B cell (primary cell): ENCODE results near the gene B4GALT5. TPM values are rescaled to one million over a fixed set of nuclear protein-coding genes. Genes with fewer than 3 reads are reported as not detected.

ENCODE experiments used
- ATAC-seq: fragments of 200-7000 bp; cut with Tn5 transposase; one replicate; pipeline ENCODE4 v1.10.0; 2021; ENCODE audit warnings: low read depth, mild to moderate bottlenecking, moderate number of reproducible peaks, moderate library complexity
- CTCF ChIA-PET: fragments of 350-600 bp; sonication (Branson Sonifier 250); formaldehyde crosslinking; loops from one replicate; lab custom pipeline; 2021; ENCODE audit warnings: antibody characterized with exemption, inconsistent platforms; lab: Charles Lee
- POLR2A ChIA-PET: fragments of 350-600 bp; sonication (Branson Sonifier 250); formaldehyde crosslinking; loops from one replicate; lab custom pipeline; 2021; ENCODE audit warnings: antibody characterized with exemption; lab: Charles Lee
- DNase-seq: peaks from one replicate; pipeline ENCODE4 v3.0.0; 2013
- H2AFZ ChIP-seq: 2 replicates; pipeline ENCODE4 v1.6.1; 2012; ENCODE audit warnings: mild to moderate bottlenecking, low read depth, low read length; ENCODE audit not compliant: insufficient read depth, poor library complexity, severe bottlenecking
- H3K27ac ChIP-seq, 2 donors: 1 replicate in 1 of 2; 2 replicates in 1 of 2; pipeline ENCODE4 v1.5.1; 2012 to 2013; ENCODE audit warnings: low read length in 2 of 2, mild to moderate bottlenecking in 2 of 2, moderate library complexity in 1 of 2
- H3K27me3 ChIP-seq, 4 experiments: fragments of 200-600 bp in 1 of 4; sonication (generic) in 1 of 4; replicated peaks in 1 of 4; 1 replicate in 2 of 4; 2 replicates in 2 of 4; pipeline versions ENCODE4 v1.6.1 to v1.7.0; 2013 to 2016; ENCODE audit warnings: low read length in 3 of 4, mild to moderate bottlenecking in 2 of 4, mixed read lengths in 1 of 4, moderate library complexity in 1 of 4; ENCODE audit not compliant: insufficient read depth in 4 of 4, control insufficient read depth in 3 of 4; ENCODE audit errors: control extremely low read depth in 1 of 4
- H3K36me3 ChIP-seq, 2 experiments: replicated peaks in 1 of 2; 1 replicate in 1 of 2; 2 replicates in 1 of 2; pipeline versions ENCODE4 v1.6.1 to v1.7.1; 2013; ENCODE audit warnings: low read length in 1 of 2; ENCODE audit not compliant: insufficient read depth in 2 of 2, control insufficient read depth in 1 of 2; ENCODE audit errors: control extremely low read depth in 1 of 2, extremely low read depth in 1 of 2
- H3K4me1 ChIP-seq, 2 donors: fragments of 200-600 bp in 1 of 2; sonication (generic) in 1 of 2; 1 replicate in 1 of 2; 2 replicates in 1 of 2; pipeline versions ENCODE4 v1.5.1 to v1.6.1; 2013 to 2017; ENCODE audit warnings: low read length in 2 of 2; ENCODE audit not compliant: control insufficient read depth in 2 of 2, insufficient read depth in 2 of 2
- H3K4me2 ChIP-seq: replicated peaks from 2 replicates; pipeline ENCODE3; 2012; ENCODE audit warnings: mild to moderate bottlenecking, low read depth, low read length; ENCODE audit not compliant: poor library complexity, severe bottlenecking
- H3K4me3 ChIP-seq, 5 experiments: fragments of 200-600 bp in 1 of 5; sonication (generic) in 1 of 5; 1 replicate in 3 of 5; 2 replicates in 2 of 5; pipeline versions ENCODE4 v1.5.1 to v1.7.0; 2011 to 2016; ENCODE audit warnings: low read length in 4 of 5, mild to moderate bottlenecking in 4 of 5, low read depth in 2 of 5, control low read depth in 1 of 5, moderate library complexity in 1 of 5; ENCODE audit not compliant: insufficient read depth in 1 of 5; ENCODE audit errors: control extremely low read depth in 1 of 5, extremely low read depth in 1 of 5
- H3K79me2 ChIP-seq: fragments of 200-600 bp; sonication (generic); one replicate; pipeline ENCODE4 v1.6.0; 2016; ENCODE audit warnings: low read length; ENCODE audit not compliant: control insufficient read depth, insufficient read depth
- H3K9ac ChIP-seq: fragments of 200-600 bp; sonication (generic); 2 replicates; pipeline ENCODE4 v1.6.1; 2017; ENCODE audit warnings: mild to moderate bottlenecking, low read length, moderate library complexity
- H3K9me3 ChIP-seq, 3 donors: one replicate each; pipeline versions ENCODE4 v1.6.1 to v1.7.1; 2013; ENCODE audit warnings: low read length in 2 of 3; ENCODE audit not compliant: control insufficient read depth in 2 of 3, insufficient read depth in 1 of 3; ENCODE audit errors: control extremely low read depth in 1 of 3
- H4K20me1 ChIP-seq: 2 replicates; pipeline ENCODE4 v1.6.0; 2012; ENCODE audit warnings: mild to moderate bottlenecking, low read length; ENCODE audit not compliant: insufficient read depth, control insufficient read depth, poor library complexity, severe bottlenecking
- H3K27ac Mint-ChIP-seq: one replicate; pipeline ENCODE4 v1.8.0; 2021; ENCODE audit warnings: mixed read lengths
- H3K27me3 Mint-ChIP-seq: one replicate; pipeline ENCODE4 v1.8.0; 2021; ENCODE audit warnings: mixed read lengths
- H3K4me1 Mint-ChIP-seq: one replicate; pipeline ENCODE4 v1.8.0; 2021; ENCODE audit warnings: mixed read lengths
- H3K4me3 Mint-ChIP-seq: one replicate; pipeline ENCODE4 v1.8.0; 2021; ENCODE audit warnings: mixed read lengths
- H3K9me3 Mint-ChIP-seq: one replicate; pipeline ENCODE4 v1.8.0; 2022; ENCODE audit warnings: mixed read lengths; ENCODE audit not compliant: insufficient read depth
- CTCF ChIP-seq: fragments of 200-600 bp; IDR thresholded peaks from one replicate; pipeline ENCODE4 v1.8.0; 2022; ENCODE audit warnings: antibody characterized with exemption, mild to moderate bottlenecking
- EZH2 ChIP-seq: IDR thresholded peaks from 2 replicates; pipeline ENCODE4 v1.6.1; 2012; ENCODE audit warnings: borderline replicate concordance, low read depth, mild to moderate bottlenecking, moderate library complexity, low read length; ENCODE audit not compliant: insufficient read depth, poor library complexity, severe bottlenecking
- WGBS: methylation state at CpG from one replicate; pipeline ENCODE4 v1.1.5; 2013; ENCODE audit warnings: missing lambda C conversion rate; ENCODE audit not compliant: insufficient coverage; 5-methylcytosine and 5-hydroxymethylcytosine counted together
- intact Hi-C: fragments of 100-400 bp; cut with micrococcal nuclease; formaldehyde crosslinking; loops from one replicate; pipeline ENCODE4 v1.10.0; 2022
- polyA plus RNA-seq: library from polyadenylated mRNA; depleted of rRNA; stranded (reverse); fragments of >200 nt; gene quantifications from 2 replicates; pipeline ENCODE4 v1.2.3, GENCODE V29; 2012
- total RNA-seq, 2 donors: library from RNA; stranded (reverse); fragments of 120-200 nt in 1 of 2; gene quantifications; 1 replicate in 1 of 2; 2 replicates in 1 of 2; pipeline versions ENCODE4 v1.2.3 to v1.2.4, GENCODE V29; 2013 to 2022

Gene B4GALT5
- total and polyA plus RNA-seq, 2 donors (not counting 1 experiment from before 2014, with no cell fraction given): 3.4 to 7.3 TPM

GRCh38 chr20:49661560-49662329 lies 51.9 kb downstream of the B4GALT5 start:
- ChIA-PET POLR2A (interaction anchor here (0.5 kb wide), 1 partner anchor 1325 kb away, joined by 8 read pairs; no protein-coding TSS in a partner anchor), CTCF (interaction anchor here (0.6 to 1.6 kb wide), 3 partner anchors 14 to 31 kb away, joined by 3 to 4 read pairs (median 4); no protein-coding TSS in a partner anchor)
- Histone ChIP-seq H3K9ac (no peak overlapping the region), H3K36me3 (no peaks in the 10 kb centered on the region), H2AFZ (no peak overlapping the region), H3K4me3 (no peak overlapping the region), H3K27ac (no peak overlapping the region), H4K20me1 (peaks cover 23% of the 10 kb centered on the region), H3K4me1 (no peaks in the 10 kb centered on the region), H3K27me3 (no peaks in the 10 kb centered on the region), H3K9me3 (no peaks in the 10 kb centered on the region), H3K4me2 (no peak overlapping the region), H3K79me2 (peaks cover 31% of the 10 kb centered on the region)
- no peaks in the 10 kb centered on the region for H3K27me3 Mint-ChIP-seq
- ATAC-seq (no peak), DNase-seq (no peak)
- TF ChIP-seq CTCF (no peak), EZH2 (no peak)
- peaks cover 5% of the 10 kb centered on the region for H3K4me1 Mint-ChIP-seq
- no peak overlapping the region for H3K27ac Mint-ChIP-seq
- no peaks in the 10 kb centered on the region for H3K9me3 Mint-ChIP-seq
- 92% methylated on average over 2 of the region's 8 CpGs for WGBS
- intact Hi-C loops: no loop called here
- H3K4me3 Mint-ChIP-seq: no peak overlapping the region

- Histone ChIP-seq H3K4me2 (no peak overlapping the region), H3K9me3 (peaks cover 0 to 3% (median 0%) of the 10 kb centered on the region in 3 donors), H3K27me3 (no peaks in the 10 kb centered on the region), H3K4me1 (peaks cover 0 to under 1% of the 10 kb centered on the region in 2 donors), H3K79me2 (peaks cover 30% of the 10 kb centered on the region), H3K9ac (no peak overlapping the region), H3K27ac (no peak overlapping the region), H3K4me3 (no peak overlapping the region), H4K20me1 (peaks cover 23% of the 10 kb centered on the region), H2AFZ (no peak overlapping the region), H3K36me3 (no peaks in the 10 kb centered on the region)
- H3K4me1 Mint-ChIP-seq: peaks cover 8% of the 10 kb centered on the region
- H3K27me3 Mint-ChIP-seq: no peaks in the 10 kb centered on the region
- ATAC-seq (no peak), DNase-seq (no peak)
- WGBS: 88% methylated on average over 1 of the region's 5 CpGs
- H3K4me3 Mint-ChIP-seq: no peak overlapping the region
- intact Hi-C loops: no loop called here
- ChIA-PET POLR2A (no interaction called here), CTCF (interaction anchor here (0.6 kb wide), 1 partner anchor 30 kb away, joined by 4 read pairs; no protein-coding TSS in a partner anchor)
- TF ChIP-seq EZH2 (no peak), CTCF (no peak)
- no peaks in the 10 kb centered on the region for H3K9me3 Mint-ChIP-seq
- no peak overlapping the region for H3K27ac Mint-ChIP-seq
These were observed 52.8 kb downstream of the B4GALT5 start for GRCh38 chr20:49660912-49661311.
